Endothelial cell of umbilical vein (primary cell): Measurements from ENCODE around the gene LRRC47. TPM values are rescaled to one million over a fixed set of nuclear protein-coding genes. Genes with fewer than 3 reads are reported as not detected.

Source experiments
- BruUV-seq: library from RNA; stranded (reverse); fragments of 400-500 nt; replicated peaks from 2 replicates; lab custom pipeline; 2021; lab: Mats Ljungman, UMichigan
- CTCF ChIA-PET: fragments of 300-600, 350-600 bp; sonication (Branson Sonifier 250); formaldehyde crosslinking; loops from one replicate; lab custom pipeline; 2021; ENCODE audit warnings: antibody characterized with exemption, inconsistent platforms; lab: Charles Lee
- POLR2A ChIA-PET: fragments of 300-600, 350-600 bp; sonication (Branson Sonifier 250); formaldehyde crosslinking; loops from one replicate; lab custom pipeline; 2021; ENCODE audit warnings: antibody characterized with exemption, inconsistent platforms; lab: Charles Lee
- DNase-seq: peaks from one replicate; pipeline ENCODE4 v3.0.0-alpha.2; 2011; ENCODE audit warnings: low read depth, low spot score
- FAIRE-seq: peaks from 2 replicates; lab custom pipeline; 2011; peaks lifted over from hg19 to GRCh38; lab: Jason Lieb, UNC
- H2AFZ ChIP-seq: 2 replicates; pipeline ENCODE4 v1.6.0; 2012; ENCODE audit warnings: low read depth, low read length, control low read depth, inconsistent platforms
- H3K27ac ChIP-seq: 2 replicates; pipeline ENCODE4 v1.5.1; 2011; ENCODE audit warnings: low read depth, mild to moderate bottlenecking, control low read depth, low read length, moderate library complexity; ENCODE audit not compliant: insufficient read depth
- H3K27me3 ChIP-seq, 2 experiments: 2 replicates each; pipeline versions ENCODE4 v1.6.0 to v1.6.1; 2011; ENCODE audit warnings: low read length in 2 of 2, mixed read lengths in 1 of 2; ENCODE audit not compliant: control insufficient read depth in 2 of 2, insufficient read depth in 2 of 2
- H3K36me3 ChIP-seq, 2 experiments: 2 replicates in 1 of 2; 3 replicates in 1 of 2; pipeline ENCODE4 v1.5.1; 2011; ENCODE audit warnings: low read length in 2 of 2, mild to moderate bottlenecking in 1 of 2, moderate library complexity in 1 of 2; ENCODE audit not compliant: control insufficient read depth in 2 of 2, insufficient read depth in 2 of 2; ENCODE audit errors: extremely low read depth in 1 of 2
- H3K4me1 ChIP-seq: 3 replicates; pipeline ENCODE4 v1.5.1; 2011; ENCODE audit warnings: mild to moderate bottlenecking, low read length; ENCODE audit not compliant: control insufficient read depth, insufficient read depth; ENCODE audit errors: extremely low read depth
- H3K4me2 ChIP-seq: 2 replicates; pipeline ENCODE4 v1.6.1; 2011; ENCODE audit warnings: low read length, control low read depth, mixed read lengths; ENCODE audit not compliant: insufficient read depth
- H3K4me3 ChIP-seq, 3 experiments: fragments of 200-600 bp in 1 of 3; sonication (generic), shearing (Covaris generic) in 1 of 3; replicated peaks in 1 of 3; 2 replicates each; pipeline ENCODE4 v1.5.1; 2011 to 2016; ENCODE audit warnings: control low read depth in 3 of 3, low read length in 3 of 3, mild to moderate bottlenecking in 2 of 3, inconsistent platforms in 1 of 3, low read depth in 1 of 3, moderate library complexity in 1 of 3; ENCODE audit not compliant: insufficient read depth in 1 of 3
- H3K79me2 ChIP-seq: 2 replicates; pipeline ENCODE4 v1.6.0; 2012; ENCODE audit warnings: low read length, inconsistent platforms; ENCODE audit not compliant: control insufficient read depth, insufficient read depth
- H3K9ac ChIP-seq: replicated peaks from 2 replicates; pipeline ENCODE3; 2011; ENCODE audit warnings: low read length, control low read depth; ENCODE audit not compliant: insufficient read depth; ENCODE audit errors: extremely low read depth
- H3K9me1 ChIP-seq: replicated peaks from 3 replicates; pipeline ENCODE4 v1.6.0; 2011; ENCODE audit warnings: mild to moderate bottlenecking, low read length; ENCODE audit not compliant: control insufficient read depth, insufficient read depth; ENCODE audit errors: extremely low read depth
- H3K9me3 ChIP-seq: replicated peaks from 2 replicates; pipeline ENCODE4 v1.5.1; 2012; ENCODE audit warnings: low read length, inconsistent platforms; ENCODE audit not compliant: control insufficient read depth, insufficient read depth
- H4K20me1 ChIP-seq: replicated peaks from 2 replicates; pipeline ENCODE3; 2011; ENCODE audit warnings: mild to moderate bottlenecking, low read length; ENCODE audit not compliant: control insufficient read depth, insufficient read depth; ENCODE audit errors: extremely low read depth
- CTCF ChIP-seq, 2 donors: IDR thresholded peaks; 1 replicate in 1 of 2; 2 replicates in 1 of 2; pipeline ENCODE4 v1.5.1; 2011; ENCODE audit warnings: low read length in 2 of 2, mild to moderate bottlenecking in 2 of 2, moderate library complexity in 2 of 2, control low read depth in 1 of 2, inconsistent platforms in 1 of 2, low read depth in 1 of 2; ENCODE audit not compliant: insufficient read depth in 1 of 2; ENCODE audit errors: extremely low read depth in 1 of 2
- EZH2 ChIP-seq: IDR thresholded peaks from 2 replicates; pipeline ENCODE4 v1.6.1; 2012; ENCODE audit warnings: borderline replicate concordance, low read depth, mild to moderate bottlenecking, moderate library complexity, low read length, inconsistent platforms; ENCODE audit not compliant: severe bottlenecking
- FOS ChIP-seq: IDR thresholded peaks from 2 replicates; pipeline ENCODE4 v1.6.1; 2011; ENCODE audit warnings: mild to moderate bottlenecking, low read length, moderate library complexity, borderline replicate concordance; ENCODE audit not compliant: insufficient read depth
- GATA2 ChIP-seq: IDR thresholded peaks from 2 replicates; pipeline ENCODE4 v1.7.0; 2011; ENCODE audit warnings: low read depth, mild to moderate bottlenecking, moderate library complexity, mixed read lengths, low read length; ENCODE audit not compliant: insufficient read length, insufficient read depth
- JUN ChIP-seq: IDR thresholded peaks from 2 replicates; pipeline ENCODE4 v1.6.1; 2011; ENCODE audit warnings: borderline replicate concordance, low read depth; ENCODE audit not compliant: insufficient read length, insufficient read depth
- MAX ChIP-seq: IDR thresholded peaks from 2 replicates; pipeline ENCODE4 v1.6.1; 2011; ENCODE audit not compliant: insufficient read depth, insufficient read length
- MYC ChIP-seq: IDR thresholded peaks from one replicate; pipeline ENCODE4 v1.6.1; 2011; ENCODE audit warnings: mild to moderate bottlenecking, low read depth, low read length
- POLR2A ChIP-seq: IDR thresholded peaks from 2 replicates; pipeline ENCODE4 v1.6.1; 2012; ENCODE audit warnings: low read depth, mild to moderate bottlenecking, control low read depth, low read length
- POLR2AphosphoS5 ChIP-seq: IDR thresholded peaks from 2 replicates; pipeline ENCODE4 v1.6.1; 2012; ENCODE audit warnings: low read depth, mild to moderate bottlenecking, control low read depth, low read length, moderate library complexity; ENCODE audit not compliant: insufficient read depth
- dilution Hi-C: fragments of 300-500 bp; cut with MboI; formaldehyde crosslinking; loops from one replicate; pipeline ENCODE4 v1.15.0; 2019; ENCODE audit warnings: low sequenced_read_pairs; ENCODE audit not compliant: extremely low pct_ligation_motif_present
- intact Hi-C: fragments of 100-400 bp; cut with micrococcal nuclease; formaldehyde crosslinking; loops from one replicate; pipeline ENCODE4 v1.10.0; 2022
- polyA plus RNA-seq, 4 experiments: library from polyadenylated mRNA; depleted of rRNA in 3 of 4; stranded (reverse) in 3 of 4; unstranded in 1 of 4; fragments of >200 nt; gene quantifications; 2 replicates each; pipeline versions ENCODE4 v1.2.1 to v1.2.3, GENCODE V29; 2011 to 2012; ENCODE audit warnings: missing spikeins in 1 of 4
- total RNA-seq: library from RNA; stranded (reverse); gene quantifications from 2 replicates; pipeline ENCODE4 v1.2.3, GENCODE V29; 2021

LRRC47 gene
- total and polyA plus RNA-seq, 2 donors (not counting 3 experiments of a cell fraction or from before 2014, with no cell fraction given) = 23.7 to 42.5 TPM

DNA sequence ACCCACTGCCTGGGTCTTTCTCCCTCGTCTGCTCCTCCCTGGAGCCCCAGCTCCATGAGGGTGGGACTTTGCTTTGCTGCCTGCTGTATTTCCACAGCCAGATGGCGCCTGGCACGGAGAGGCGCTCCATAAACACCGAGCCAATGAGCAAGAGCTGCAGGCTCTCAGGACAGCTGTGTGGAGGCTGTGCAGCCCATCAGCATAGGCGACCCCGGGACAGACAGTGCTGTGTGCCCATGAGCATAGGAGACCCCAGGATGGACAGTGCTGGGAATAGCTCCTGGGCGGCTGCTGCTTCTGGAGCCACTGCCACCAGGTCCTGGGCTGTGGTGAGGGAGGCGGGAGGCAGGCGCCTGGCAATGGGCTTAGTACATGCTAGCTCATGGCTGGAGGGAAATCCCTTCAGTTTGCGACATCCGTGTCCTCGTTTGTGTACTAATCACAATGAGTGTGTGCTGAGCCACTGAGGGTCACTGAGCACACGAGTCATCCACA is 31.6 kb upstream of the LRRC47 start:
- no peaks in the 10 kb centered on the region for H3K4me1 ChIP-seq
- H3K27me3 ChIP-seq = no peaks in the 10 kb centered on the region
- dilution Hi-C loops (no loop called here), intact Hi-C loops (no loop called here)
- DNase-seq (no peak), FAIRE-seq (no peak)
- H3K9me3 ChIP-seq = no peaks in the 10 kb centered on the region
- no TSS peak for BruUV-seq
- ChIA-PET POLR2A (no interaction called here), CTCF (no interaction called here)
- peaks cover 7 to 18% of the 10 kb centered on the region in 2 experiments for H3K36me3 ChIP-seq
- no peaks in the 10 kb centered on the region for H4K20me1 ChIP-seq
- no peak overlapping the region for H3K27ac ChIP-seq
- no peaks in the 10 kb centered on the region for H3K9me1 ChIP-seq
- H3K4me2 ChIP-seq = no peak overlapping the region
- no peak for TF ChIP-seq MYC
- no peak for TF ChIP-seq EZH2
- no peak for TF ChIP-seq JUN
- no peak for TF ChIP-seq CTCF (IDR thresholded peaks at IDR 0.05; ENCODE audit: extremely low read depth in 1 of 2, insufficient read depth in 1 of 2, low read depth in 1 of 2, low read length in 2 of 2)
- no peak for TF ChIP-seq POLR2A
- TF ChIP-seq MAX = no peak
- no peak overlapping the region for H2AFZ ChIP-seq
- no peaks in the 10 kb centered on the region for H3K79me2 ChIP-seq
- no peak overlapping the region for H3K9ac ChIP-seq
- no peak overlapping the region for H3K4me3 ChIP-seq

GRCh38 chr1:3825356-3825755 is 29.1 kb upstream of the LRRC47 start:
- no peak for FAIRE-seq
- Histone ChIP-seq H3K4me2 (no peak overlapping the region), H3K9me1 (no peaks in the 10 kb centered on the region), H3K9me3 (no peaks in the 10 kb centered on the region), H3K9ac (no peak overlapping the region), H3K79me2 (no peaks in the 10 kb centered on the region), H3K36me3 (peaks cover 7 to 21% of the 10 kb centered on the region in 2 experiments), H2AFZ (no peak overlapping the region), H3K4me1 (no peaks in the 10 kb centered on the region), H3K27me3 (no peaks in the 10 kb centered on the region), H4K20me1 (no peaks in the 10 kb centered on the region), H3K4me3 (no peak overlapping the region), H3K27ac (no peak overlapping the region)
- intact Hi-C loops (no loop called here), dilution Hi-C loops (no loop called here)
- no peak for TF ChIP-seq GATA2
- TF ChIP-seq JUN = no peak
- no peak for TF ChIP-seq FOS
- TF ChIP-seq CTCF (IDR thresholded peaks at IDR 0.05; ENCODE audit: extremely low read depth in 1 of 2, insufficient read depth in 1 of 2, low read depth in 1 of 2, low read length in 2 of 2) = no peak
- no peak for TF ChIP-seq EZH2
- no peak for TF ChIP-seq POLR2AphosphoS5
- TF ChIP-seq MYC = no peak
- TF ChIP-seq POLR2A = no peak
- no peak for TF ChIP-seq MAX
- ChIA-PET CTCF (no interaction called here), POLR2A (no interaction called here)
- DNase-seq = no peak
- no TSS peak for BruUV-seq
